ENCODE measurements around the gene CACNB3. TPM values are rescaled to one million over a fixed set of nuclear protein-coding genes. Genes with fewer than 3 reads are reported as not detected.

Gene CACNB3
- total and polyA plus RNA-seq, 9 of the 15 experiments (the other 6 are each of a cell fraction or from before 2014, with no cell fraction given) = 0.24 to 2.0 (median 1.5) TPM

DNA sequence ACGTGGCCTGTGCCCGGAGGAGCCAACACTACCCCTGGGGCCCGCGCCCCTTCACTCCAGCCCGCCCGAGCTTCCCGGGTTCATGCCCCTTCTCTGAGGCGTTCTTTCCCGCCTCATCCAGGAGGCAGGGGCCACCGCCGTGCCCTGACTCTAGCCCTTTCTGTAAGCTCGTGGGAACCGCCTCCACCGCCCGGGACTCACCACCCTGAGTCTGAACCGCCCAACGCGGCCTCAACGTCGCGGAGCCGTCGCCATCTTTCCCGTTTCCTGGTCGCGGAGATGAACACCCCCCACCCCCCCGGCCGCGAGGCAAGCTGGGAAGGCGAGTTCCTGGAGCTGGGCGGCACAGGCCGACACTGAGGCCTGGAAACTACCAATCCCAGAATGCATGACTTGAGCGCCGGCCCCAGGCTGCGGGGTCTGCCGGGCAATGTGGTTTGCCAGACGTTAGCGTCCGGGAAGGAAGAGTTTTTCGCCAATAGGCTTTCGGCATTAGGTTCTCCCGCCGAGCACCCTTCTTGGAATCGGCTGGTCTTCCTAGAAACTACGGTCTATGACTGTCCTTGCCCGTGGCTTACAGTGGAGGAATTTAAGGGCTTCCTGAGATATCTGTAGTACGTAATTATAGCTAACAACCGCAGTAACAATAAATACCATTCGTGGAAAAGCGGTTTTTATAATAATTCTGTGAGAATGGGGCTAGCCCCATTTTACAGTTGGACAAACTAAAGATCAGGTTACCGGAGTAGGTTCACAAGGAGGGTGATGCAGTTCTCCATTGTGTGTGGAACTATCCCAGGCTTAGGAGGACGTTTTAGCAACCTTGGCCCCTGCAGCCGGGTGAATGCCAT lies 33.8 kb downstream of the CACNB3 start, which contains the start of gene DDX23 (continued):
- TF ChIP-seq, protein P1, sequence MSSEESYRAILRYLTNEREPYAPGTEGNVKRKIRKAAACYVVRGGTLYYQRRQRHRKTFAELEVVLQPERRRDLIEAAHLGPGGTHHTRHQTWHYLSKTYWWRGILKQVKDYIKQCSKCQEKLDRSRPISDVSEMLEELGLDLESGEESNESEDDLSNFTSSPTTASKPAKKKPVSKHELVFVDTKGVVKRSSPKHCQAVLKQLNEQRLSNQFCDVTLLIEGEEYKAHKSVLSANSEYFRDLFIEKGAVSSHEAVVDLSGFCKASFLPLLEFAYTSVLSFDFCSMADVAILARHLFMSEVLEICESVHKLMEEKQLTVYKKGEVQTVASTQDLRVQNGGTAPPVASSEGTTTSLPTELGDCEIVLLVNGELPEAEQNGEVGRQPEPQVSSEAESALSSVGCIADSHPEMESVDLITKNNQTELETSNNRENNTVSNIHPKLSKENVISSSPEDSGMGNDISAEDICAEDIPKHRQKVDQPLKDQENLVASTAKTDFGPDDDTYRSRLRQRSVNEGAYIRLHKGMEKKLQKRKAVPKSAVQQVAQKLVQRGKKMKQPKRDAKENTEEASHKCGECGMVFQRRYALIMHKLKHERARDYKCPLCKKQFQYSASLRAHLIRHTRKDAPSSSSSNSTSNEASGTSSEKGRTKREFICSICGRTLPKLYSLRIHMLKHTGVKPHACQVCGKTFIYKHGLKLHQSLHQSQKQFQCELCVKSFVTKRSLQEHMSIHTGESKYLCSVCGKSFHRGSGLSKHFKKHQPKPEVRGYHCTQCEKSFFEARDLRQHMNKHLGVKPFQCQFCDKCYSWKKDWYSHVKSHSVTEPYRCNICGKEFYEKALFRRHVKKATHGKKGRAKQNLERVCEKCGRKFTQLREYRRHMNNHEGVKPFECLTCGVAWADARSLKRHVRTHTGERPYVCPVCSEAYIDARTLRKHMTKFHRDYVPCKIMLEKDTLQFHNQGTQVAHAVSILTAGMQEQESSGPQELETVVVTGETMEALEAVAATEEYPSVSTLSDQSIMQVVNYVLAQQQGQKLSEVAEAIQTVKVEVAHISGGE (CRISPR knock-in tag; IDR thresholded peaks at IDR 0.05) = peak in 1 of 3 experiments; percentile 92; a peak in 2 of 6 replicates
- TF ChIP-seq, protein P2, sequence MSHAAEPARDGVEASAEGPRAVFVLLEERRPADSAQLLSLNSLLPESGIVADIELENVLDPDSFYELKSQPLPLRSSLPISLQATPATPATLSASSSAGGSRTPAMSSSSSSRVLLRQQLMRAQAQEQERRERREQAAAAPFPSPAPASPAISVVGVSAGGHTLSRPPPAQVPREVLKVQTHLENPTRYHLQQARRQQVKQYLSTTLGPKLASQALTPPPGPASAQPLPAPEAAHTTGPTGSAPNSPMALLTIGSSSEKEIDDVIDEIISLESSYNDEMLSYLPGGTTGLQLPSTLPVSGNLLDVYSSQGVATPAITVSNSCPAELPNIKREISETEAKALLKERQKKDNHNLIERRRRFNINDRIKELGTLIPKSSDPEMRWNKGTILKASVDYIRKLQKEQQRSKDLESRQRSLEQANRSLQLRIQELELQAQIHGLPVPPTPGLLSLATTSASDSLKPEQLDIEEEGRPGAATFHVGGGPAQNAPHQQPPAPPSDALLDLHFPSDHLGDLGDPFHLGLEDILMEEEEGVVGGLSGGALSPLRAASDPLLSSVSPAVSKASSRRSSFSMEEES (CRISPR knock-in tag; IDR thresholded peaks at IDR 0.05) = no peak
- no peak for TF ChIP-seq BRF1 (IDR thresholded peaks at IDR 0.05; ENCODE audit: borderline replicate concordance, extremely low read depth, insufficient read length)
- TF ChIP-seq, protein P3, sequence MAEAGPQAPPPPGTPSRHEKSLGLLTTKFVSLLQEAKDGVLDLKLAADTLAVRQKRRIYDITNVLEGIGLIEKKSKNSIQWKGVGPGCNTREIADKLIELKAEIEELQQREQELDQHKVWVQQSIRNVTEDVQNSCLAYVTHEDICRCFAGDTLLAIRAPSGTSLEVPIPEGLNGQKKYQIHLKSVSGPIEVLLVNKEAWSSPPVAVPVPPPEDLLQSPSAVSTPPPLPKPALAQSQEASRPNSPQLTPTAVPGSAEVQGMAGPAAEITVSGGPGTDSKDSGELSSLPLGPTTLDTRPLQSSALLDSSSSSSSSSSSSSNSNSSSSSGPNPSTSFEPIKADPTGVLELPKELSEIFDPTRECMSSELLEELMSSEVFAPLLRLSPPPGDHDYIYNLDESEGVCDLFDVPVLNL (CRISPR knock-in tag; IDR thresholded peaks at IDR 0.05; ENCODE audit: low read depth) = no peak
- TF ChIP-seq ZNF217 (CRISPR knock-in tag; IDR thresholded peaks at IDR 0.05) = no peak
- TF ChIP-seq ERF (CRISPR knock-in tag; IDR thresholded peaks at IDR 0.05) = no peak
- TF ChIP-seq ZEB2 (IDR thresholded peaks at IDR 0.05) = no peak
- no peak for TF ChIP-seq CSDE1 (IDR thresholded peaks at IDR 0.05)
- no peak for TF ChIP-seq PPARD (CRISPR knock-in tag; IDR thresholded peaks at IDR 0.05)
- 0 out of 2 replicates have a peak, but pooled peaks have one; percentile 34 for TF ChIP-seq ZNF354B (CRISPR knock-in tag; IDR thresholded peaks at IDR 0.05)
- TF ChIP-seq NCOA4 (IDR thresholded peaks at IDR 0.05; ENCODE audit: partially characterized antibody) = no peak
- TF ChIP-seq THAP7 (CRISPR knock-in tag; IDR thresholded peaks at IDR 0.05) = no peak
- no peak for TF ChIP-seq RAD21 (CRISPR knock-in tag; conservative IDR thresholded peaks at IDR 0.05 in 1 of 2, IDR thresholded peaks at IDR 0.05 in 1 of 2)
- no peak for TF ChIP-seq SNIP1 (IDR thresholded peaks at IDR 0.05; ENCODE audit: low read depth)
- TF ChIP-seq NFYB (IDR thresholded peaks at IDR 0.05; ENCODE audit: extremely low read depth, insufficient read length) = peak; percentile 25
- TF ChIP-seq ZKSCAN8 (CRISPR knock-in tag; IDR thresholded peaks at IDR 0.05) = no peak
- TF ChIP-seq BDP1 (IDR thresholded peaks at IDR 0.05; ENCODE audit: insufficient read depth, insufficient read length) = no peak
- TF ChIP-seq RBM39 (optimal IDR thresholded peaks at IDR 0.05; ENCODE audit: low read depth, low read length) = no peak
- TF ChIP-seq TCF7 (IDR thresholded peaks at IDR 0.05; ENCODE audit: borderline replicate concordance) = peak; percentile 60; the same call in 1 of the 2 replicates
- no peak for TF ChIP-seq HMG20B (CRISPR knock-in tag; IDR thresholded peaks at IDR 0.05)
